ENCODE data around the gene ESYT2.
A peak's percentile ranks its signal among the peaks of the same experiment; 100 is the strongest.

The ESYT2 gene

DNA sequence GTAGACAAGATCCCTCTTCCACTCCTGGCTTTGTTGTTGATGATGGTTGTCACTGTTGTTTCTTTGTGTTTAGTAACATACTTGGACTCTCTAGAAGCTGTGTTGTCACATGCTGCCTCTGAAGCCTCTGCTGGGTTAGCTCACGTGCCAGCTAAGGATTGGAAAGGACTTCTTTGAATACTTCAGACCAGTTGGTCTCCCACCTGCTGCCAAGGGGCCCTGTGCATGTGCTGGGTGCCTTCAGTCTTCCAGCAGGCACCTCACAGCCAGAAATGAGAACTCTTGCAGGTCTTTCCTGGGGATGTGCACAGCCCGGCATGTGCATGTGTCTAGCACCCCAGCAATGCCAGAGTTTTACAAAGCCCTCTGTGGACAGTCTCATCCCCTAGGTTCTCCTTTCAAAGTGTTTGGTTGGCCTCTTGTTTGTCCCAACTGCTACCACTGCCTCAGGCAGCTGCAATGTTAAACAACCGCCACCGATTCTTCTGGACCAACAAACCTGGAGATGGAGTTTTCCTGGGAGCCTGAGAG lies 103.0 kb downstream of the ESYT2 start:
- ChIA-PET POLR2A (interaction anchor here (0.7 kb wide), 1 partner anchor 27 kb away, joined by 3 read pairs; no protein-coding TSS in a partner anchor), CTCF (no interaction called here)
- Histone ChIP-seq H3K9me3 (ENCODE audit: control insufficient read depth, insufficient read depth, low read depth, low read length) (no peaks in the 10 kb centered on the region), H3K4me3 (ENCODE audit: low read depth, low read length) (no peak overlapping the region), H3K36me3 (ENCODE audit: control insufficient read depth in 2 of 2, insufficient read depth in 1 of 2, low read length in 2 of 2) (peaks cover 0 to 9% of the 10 kb centered on the region in 2 experiments; a peak in 1 of 3 replicates), H3K4me1 (ENCODE audit: control insufficient read depth, insufficient read depth, low read length) (no peaks in the 10 kb centered on the region), H3K27ac (ENCODE audit: extremely low read depth, low read depth, low read length) (no peak overlapping the region)
- TF ChIP-seq, protein P1, sequence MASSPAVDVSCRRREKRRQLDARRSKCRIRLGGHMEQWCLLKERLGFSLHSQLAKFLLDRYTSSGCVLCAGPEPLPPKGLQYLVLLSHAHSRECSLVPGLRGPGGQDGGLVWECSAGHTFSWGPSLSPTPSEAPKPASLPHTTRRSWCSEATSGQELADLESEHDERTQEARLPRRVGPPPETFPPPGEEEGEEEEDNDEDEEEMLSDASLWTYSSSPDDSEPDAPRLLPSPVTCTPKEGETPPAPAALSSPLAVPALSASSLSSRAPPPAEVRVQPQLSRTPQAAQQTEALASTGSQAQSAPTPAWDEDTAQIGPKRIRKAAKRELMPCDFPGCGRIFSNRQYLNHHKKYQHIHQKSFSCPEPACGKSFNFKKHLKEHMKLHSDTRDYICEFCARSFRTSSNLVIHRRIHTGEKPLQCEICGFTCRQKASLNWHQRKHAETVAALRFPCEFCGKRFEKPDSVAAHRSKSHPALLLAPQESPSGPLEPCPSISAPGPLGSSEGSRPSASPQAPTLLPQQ (tag by site-specific recombination; IDR thresholded peaks at IDR 0.05), result no peak
- TF ChIP-seq, protein P2, sequence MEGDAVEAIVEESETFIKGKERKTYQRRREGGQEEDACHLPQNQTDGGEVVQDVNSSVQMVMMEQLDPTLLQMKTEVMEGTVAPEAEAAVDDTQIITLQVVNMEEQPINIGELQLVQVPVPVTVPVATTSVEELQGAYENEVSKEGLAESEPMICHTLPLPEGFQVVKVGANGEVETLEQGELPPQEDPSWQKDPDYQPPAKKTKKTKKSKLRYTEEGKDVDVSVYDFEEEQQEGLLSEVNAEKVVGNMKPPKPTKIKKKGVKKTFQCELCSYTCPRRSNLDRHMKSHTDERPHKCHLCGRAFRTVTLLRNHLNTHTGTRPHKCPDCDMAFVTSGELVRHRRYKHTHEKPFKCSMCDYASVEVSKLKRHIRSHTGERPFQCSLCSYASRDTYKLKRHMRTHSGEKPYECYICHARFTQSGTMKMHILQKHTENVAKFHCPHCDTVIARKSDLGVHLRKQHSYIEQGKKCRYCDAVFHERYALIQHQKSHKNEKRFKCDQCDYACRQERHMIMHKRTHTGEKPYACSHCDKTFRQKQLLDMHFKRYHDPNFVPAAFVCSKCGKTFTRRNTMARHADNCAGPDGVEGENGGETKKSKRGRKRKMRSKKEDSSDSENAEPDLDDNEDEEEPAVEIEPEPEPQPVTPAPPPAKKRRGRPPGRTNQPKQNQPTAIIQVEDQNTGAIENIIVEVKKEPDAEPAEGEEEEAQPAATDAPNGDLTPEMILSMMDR (tag by site-specific recombination; IDR thresholded peaks at IDR 0.05), result no peak
- TF ChIP-seq ZNF555 (tag by site-specific recombination; conservative IDR thresholded peaks at IDR 0.05), result no peak
- TF ChIP-seq ZNF521 (tag by site-specific recombination; IDR thresholded peaks at IDR 0.05), result no peak
- no peak for TF ChIP-seq ZNF221 (tag by site-specific recombination; IDR thresholded peaks at IDR 0.05; ENCODE audit: borderline replicate concordance)

DNA sequence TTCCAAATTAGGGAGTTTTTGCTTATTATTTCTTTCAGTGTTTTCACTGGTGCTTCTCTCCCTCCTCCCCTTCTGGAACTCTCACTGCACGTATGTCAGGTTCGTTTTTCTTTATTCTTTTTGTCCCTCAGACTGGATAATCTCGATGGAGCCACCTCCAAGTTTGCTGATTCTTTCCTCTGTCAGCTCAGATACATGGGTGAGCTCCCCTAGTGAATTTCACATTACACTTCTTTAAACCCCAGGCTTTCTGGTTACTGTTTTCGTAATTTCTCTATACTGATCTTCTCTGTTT lies 103.9 kb downstream of the ESYT2 start:
- no peak for TF ChIP-seq BCL11A (tag by site-specific recombination; IDR thresholded peaks at IDR 0.05; ENCODE audit: low read depth)
- TF ChIP-seq SETDB1 (IDR thresholded peaks at IDR 0.05; ENCODE audit: insufficient read length, low read length), result peak; percentile 70
- no peak for TF ChIP-seq ZNF146 (tag by site-specific recombination; IDR thresholded peaks at IDR 0.05)
- TF ChIP-seq ZNF292 (tag by site-specific recombination; IDR thresholded peaks at IDR 0.05; ENCODE audit: borderline replicate concordance, low read depth), result no peak
- Histone ChIP-seq H3K27ac (ENCODE audit: extremely low read depth, low read depth, low read length) (no peak overlapping the region), H3K9me3 (ENCODE audit: control insufficient read depth, insufficient read depth, low read depth, low read length) (no peaks in the 10 kb centered on the region), H3K36me3 (ENCODE audit: control insufficient read depth in 2 of 2, insufficient read depth in 1 of 2, low read length in 2 of 2) (peaks cover 0 to 8% of the 10 kb centered on the region in 2 experiments; a peak in 1 of 3 replicates), H3K4me1 (ENCODE audit: control insufficient read depth, insufficient read depth, low read length) (no peaks in the 10 kb centered on the region), H3K4me3 (ENCODE audit: low read depth, low read length) (no peak overlapping the region)
- POLR2A ChIA-PET, result no interaction called here
- CTCF ChIA-PET, result no interaction called here

DNA sequence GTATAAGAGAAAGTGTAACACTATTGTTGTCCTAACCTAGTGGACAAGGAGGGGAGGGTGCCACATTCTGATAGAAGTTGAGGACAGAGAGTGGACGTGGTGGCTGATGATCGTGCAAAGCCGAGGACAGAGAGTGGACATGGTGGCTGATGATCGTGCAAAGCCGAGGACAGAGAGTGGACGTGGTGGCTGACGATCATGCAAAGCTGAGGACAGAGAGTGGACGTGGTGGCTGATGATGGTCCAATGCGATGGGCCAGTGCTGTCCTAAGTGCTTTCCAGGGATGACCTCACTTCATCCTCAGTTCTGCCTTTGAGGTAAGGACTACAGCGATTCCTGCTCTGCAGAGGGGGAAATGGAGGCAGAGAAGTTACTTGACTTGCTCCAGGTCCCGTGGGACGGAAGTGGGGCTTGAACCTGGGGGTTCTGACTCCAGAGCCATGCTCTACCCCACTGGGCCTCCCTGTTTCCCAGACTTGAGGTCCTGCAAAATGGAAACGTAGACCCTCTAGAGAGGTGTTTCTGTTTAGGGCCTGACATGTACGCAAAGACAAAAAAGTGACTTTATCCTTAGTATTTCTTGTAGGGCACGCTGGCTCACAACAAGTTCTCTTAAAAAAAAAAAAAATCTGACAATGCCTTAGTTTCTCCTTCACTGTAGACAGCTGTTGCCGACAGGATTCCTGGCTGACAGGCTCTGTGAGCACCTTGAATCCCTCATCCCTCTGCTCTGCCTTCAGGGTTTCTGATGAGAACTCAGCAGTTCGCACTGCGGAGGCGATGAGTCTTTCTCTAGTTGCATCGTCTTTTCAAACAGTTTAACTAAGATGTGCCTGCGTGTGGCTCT lies 104.4 kb downstream of the ESYT2 start:
- Histone ChIP-seq H3K36me3 (ENCODE audit: control insufficient read depth in 2 of 2, insufficient read depth in 1 of 2, low read length in 2 of 2) (peaks cover 0 to 2% of the 10 kb centered on the region in 2 experiments; a peak in 1 of 3 replicates), H3K9me3 (ENCODE audit: control insufficient read depth, insufficient read depth, low read depth, low read length) (no peaks in the 10 kb centered on the region), H3K4me3 (ENCODE audit: low read depth, low read length) (no peak overlapping the region), H3K27ac (ENCODE audit: extremely low read depth, low read depth, low read length) (no peak overlapping the region), H3K4me1 (ENCODE audit: control insufficient read depth, insufficient read depth, low read length) (no peaks in the 10 kb centered on the region)
- CTCF ChIA-PET, result no interaction called here
- POLR2A ChIA-PET, result no interaction called here
- TF ChIP-seq ZNF701 (tag by site-specific recombination; IDR thresholded peaks at IDR 0.05) (no peak), SALL2 (tag by site-specific recombination; IDR thresholded peaks at IDR 0.05; ENCODE audit: borderline replicate concordance) (no peak), ZNF37A (tag by site-specific recombination; IDR thresholded peaks at IDR 0.05) (no peak), ZNF776 (tag by site-specific recombination; IDR thresholded peaks at IDR 0.05; ENCODE audit: borderline replicate concordance) (no peak), ZNF138 (tag by site-specific recombination; IDR thresholded peaks at IDR 0.05; ENCODE audit: borderline replicate concordance) (no peak), BCL11B (tag by site-specific recombination; IDR thresholded peaks at IDR 0.05; ENCODE audit: low read depth) (no peak), ZNF654 (tag by site-specific recombination; IDR thresholded peaks at IDR 0.05; ENCODE audit: low read depth) (no peak), ZNF658 (tag by site-specific recombination; IDR thresholded peaks at IDR 0.05) (no peak)
- TF ChIP-seq, protein P2 (tag by site-specific recombination; IDR thresholded peaks at IDR 0.05), result no peak
- TF ChIP-seq, protein P3, sequence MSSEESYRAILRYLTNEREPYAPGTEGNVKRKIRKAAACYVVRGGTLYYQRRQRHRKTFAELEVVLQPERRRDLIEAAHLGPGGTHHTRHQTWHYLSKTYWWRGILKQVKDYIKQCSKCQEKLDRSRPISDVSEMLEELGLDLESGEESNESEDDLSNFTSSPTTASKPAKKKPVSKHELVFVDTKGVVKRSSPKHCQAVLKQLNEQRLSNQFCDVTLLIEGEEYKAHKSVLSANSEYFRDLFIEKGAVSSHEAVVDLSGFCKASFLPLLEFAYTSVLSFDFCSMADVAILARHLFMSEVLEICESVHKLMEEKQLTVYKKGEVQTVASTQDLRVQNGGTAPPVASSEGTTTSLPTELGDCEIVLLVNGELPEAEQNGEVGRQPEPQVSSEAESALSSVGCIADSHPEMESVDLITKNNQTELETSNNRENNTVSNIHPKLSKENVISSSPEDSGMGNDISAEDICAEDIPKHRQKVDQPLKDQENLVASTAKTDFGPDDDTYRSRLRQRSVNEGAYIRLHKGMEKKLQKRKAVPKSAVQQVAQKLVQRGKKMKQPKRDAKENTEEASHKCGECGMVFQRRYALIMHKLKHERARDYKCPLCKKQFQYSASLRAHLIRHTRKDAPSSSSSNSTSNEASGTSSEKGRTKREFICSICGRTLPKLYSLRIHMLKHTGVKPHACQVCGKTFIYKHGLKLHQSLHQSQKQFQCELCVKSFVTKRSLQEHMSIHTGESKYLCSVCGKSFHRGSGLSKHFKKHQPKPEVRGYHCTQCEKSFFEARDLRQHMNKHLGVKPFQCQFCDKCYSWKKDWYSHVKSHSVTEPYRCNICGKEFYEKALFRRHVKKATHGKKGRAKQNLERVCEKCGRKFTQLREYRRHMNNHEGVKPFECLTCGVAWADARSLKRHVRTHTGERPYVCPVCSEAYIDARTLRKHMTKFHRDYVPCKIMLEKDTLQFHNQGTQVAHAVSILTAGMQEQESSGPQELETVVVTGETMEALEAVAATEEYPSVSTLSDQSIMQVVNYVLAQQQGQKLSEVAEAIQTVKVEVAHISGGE (tag by site-specific recombination; conservative IDR thresholded peaks at IDR 0.05; ENCODE audit: low read depth), result no peak
- TF ChIP-seq, protein P4, sequence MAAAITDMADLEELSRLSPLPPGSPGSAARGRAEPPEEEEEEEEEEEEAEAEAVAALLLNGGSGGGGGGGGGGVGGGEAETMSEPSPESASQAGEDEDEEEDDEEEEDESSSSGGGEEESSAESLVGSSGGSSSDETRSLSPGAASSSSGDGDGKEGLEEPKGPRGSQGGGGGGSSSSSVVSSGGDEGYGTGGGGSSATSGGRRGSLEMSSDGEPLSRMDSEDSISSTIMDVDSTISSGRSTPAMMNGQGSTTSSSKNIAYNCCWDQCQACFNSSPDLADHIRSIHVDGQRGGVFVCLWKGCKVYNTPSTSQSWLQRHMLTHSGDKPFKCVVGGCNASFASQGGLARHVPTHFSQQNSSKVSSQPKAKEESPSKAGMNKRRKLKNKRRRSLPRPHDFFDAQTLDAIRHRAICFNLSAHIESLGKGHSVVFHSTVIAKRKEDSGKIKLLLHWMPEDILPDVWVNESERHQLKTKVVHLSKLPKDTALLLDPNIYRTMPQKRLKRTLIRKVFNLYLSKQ (tag by site-specific recombination; IDR thresholded peaks at IDR 0.05; ENCODE audit: borderline replicate concordance), result no peak
